Measurements from ENCODE around the gene POU2F1.
A peak's percentile ranks its signal among the peaks of the same experiment; 100 is the strongest.

POU2F1 gene

DNA sequence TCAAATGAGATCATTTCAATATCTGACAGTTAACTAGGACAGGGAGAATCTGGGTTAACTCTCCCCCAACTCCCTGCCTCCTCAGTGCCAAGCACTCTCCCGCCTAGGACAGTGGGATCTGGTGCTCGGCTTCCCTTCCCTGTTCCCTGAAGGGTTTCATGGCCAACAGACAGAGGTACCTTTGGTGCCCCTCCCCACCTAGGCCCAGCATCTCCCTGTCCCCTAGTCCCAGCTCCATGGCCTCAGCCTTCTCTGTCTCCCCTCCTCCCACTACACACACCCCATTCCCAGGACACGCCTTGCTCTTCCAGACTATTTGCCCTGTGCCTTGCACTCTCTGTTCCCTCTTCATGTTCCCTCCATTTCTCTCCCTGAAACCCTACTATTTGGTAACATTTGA lies 220.5 kb downstream of the POU2F1 start:
- Histone ChIP-seq H3K9ac (ENCODE audit: low read length) (no peak overlapping the region), H3K9me2 (replicated peaks; ENCODE audit: insufficient read depth, low read length) (no peaks in the 10 kb centered on the region), H3K27ac (ENCODE audit: low read length) (no peak overlapping the region), H3K4me1 (ENCODE audit: low read length) (peaks cover 3% of the 10 kb centered on the region; the same call in 1 of the 2 replicates), H3K9me3 (replicated peaks; ENCODE audit: insufficient read depth, low read length) (no peaks in the 10 kb centered on the region), H3K4me2 (ENCODE audit: low read depth, low read length) (no peak overlapping the region), H4K20me1 (ENCODE audit: insufficient read depth, low read length) (no peaks in the 10 kb centered on the region), H3K36me3 (replicated peaks; ENCODE audit: insufficient read depth, low read length) (no peaks in the 10 kb centered on the region), H2AFZ (ENCODE audit: low read length) (no peak overlapping the region), H3F3A (ENCODE audit: insufficient read depth, low read length) (no peaks in the 10 kb centered on the region), H3K27me3 (replicated peaks; ENCODE audit: insufficient read depth, low read length) (0 out of 2 replicates have a peak, but pooled peaks cover 3% of the 10 kb centered on the region), H3K4me3 (ENCODE audit: low read length) (no peak overlapping the region), H3K79me2 (ENCODE audit: low read length) (no peaks in the 10 kb centered on the region)
- TF ChIP-seq, protein P1, sequence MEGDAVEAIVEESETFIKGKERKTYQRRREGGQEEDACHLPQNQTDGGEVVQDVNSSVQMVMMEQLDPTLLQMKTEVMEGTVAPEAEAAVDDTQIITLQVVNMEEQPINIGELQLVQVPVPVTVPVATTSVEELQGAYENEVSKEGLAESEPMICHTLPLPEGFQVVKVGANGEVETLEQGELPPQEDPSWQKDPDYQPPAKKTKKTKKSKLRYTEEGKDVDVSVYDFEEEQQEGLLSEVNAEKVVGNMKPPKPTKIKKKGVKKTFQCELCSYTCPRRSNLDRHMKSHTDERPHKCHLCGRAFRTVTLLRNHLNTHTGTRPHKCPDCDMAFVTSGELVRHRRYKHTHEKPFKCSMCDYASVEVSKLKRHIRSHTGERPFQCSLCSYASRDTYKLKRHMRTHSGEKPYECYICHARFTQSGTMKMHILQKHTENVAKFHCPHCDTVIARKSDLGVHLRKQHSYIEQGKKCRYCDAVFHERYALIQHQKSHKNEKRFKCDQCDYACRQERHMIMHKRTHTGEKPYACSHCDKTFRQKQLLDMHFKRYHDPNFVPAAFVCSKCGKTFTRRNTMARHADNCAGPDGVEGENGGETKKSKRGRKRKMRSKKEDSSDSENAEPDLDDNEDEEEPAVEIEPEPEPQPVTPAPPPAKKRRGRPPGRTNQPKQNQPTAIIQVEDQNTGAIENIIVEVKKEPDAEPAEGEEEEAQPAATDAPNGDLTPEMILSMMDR (IDR thresholded peaks at IDR 0.05; ENCODE audit: low read length), result no peak
- TF ChIP-seq EZH2 (optimal IDR thresholded peaks at IDR 0.05; ENCODE audit: low read depth, low read length) (no peak), EZH2phosphoT487 (IDR thresholded peaks at IDR 0.05; ENCODE audit: low read length) (no peak)
- no peak for DNase-seq

DNA sequence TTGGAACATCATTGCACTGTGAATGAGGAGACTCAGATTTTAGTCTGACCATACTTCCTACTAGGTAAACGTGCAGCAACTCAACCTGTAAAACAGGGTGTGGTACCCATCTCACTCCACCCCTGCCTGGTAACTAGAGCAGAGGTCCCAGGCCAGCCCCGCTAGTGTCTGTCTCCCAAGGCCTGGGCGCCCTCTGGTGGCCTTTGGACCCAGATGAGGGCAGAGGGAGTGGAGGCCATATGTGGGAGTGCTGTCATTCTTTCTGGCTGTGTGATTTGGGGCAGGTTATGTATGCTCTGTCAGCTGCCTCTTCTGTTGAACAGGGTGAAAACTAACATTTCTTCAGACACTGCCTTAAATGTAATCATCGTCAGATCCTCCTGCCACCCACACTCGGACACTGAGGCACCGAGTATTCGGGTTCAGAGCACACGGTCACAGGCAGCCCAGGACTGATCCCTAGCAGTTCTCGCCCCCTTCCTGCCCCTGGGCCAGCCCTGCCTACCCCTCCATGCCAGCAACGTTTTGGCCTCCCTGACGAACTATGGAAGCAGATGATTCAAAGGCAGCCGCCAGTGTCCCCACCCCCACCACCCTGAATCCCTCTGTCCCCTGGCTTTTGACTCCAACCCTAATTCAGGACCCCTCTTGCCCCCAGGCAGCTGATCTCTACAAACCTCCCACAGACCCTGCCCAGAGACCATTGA lies 221.6 kb downstream of the POU2F1 start:
- H3K9me2 ChIP-seq (replicated peaks; ENCODE audit: insufficient read depth, low read length), result no peaks in the 10 kb centered on the region
- H3K9me3 ChIP-seq (replicated peaks; ENCODE audit: insufficient read depth, low read length), result no peaks in the 10 kb centered on the region
- no peaks in the 10 kb centered on the region; the same call in 1 of the 2 replicates for H3F3A ChIP-seq (ENCODE audit: insufficient read depth, low read length)
- H3K4me2 ChIP-seq (ENCODE audit: low read depth, low read length), result no peak overlapping the region
- no peak overlapping the region for H3K4me3 ChIP-seq (ENCODE audit: low read length)
- H3K36me3 ChIP-seq (replicated peaks; ENCODE audit: insufficient read depth, low read length), result no peaks in the 10 kb centered on the region
- DNase-seq, result peak; percentile 93
- 0 out of 2 replicates have a peak, but pooled peaks cover 3% of the 10 kb centered on the region for H3K27me3 ChIP-seq (replicated peaks; ENCODE audit: insufficient read depth, low read length)
- no peaks in the 10 kb centered on the region for H3K79me2 ChIP-seq (ENCODE audit: low read length)
- peaks cover 6% of the 10 kb centered on the region for H3K4me1 ChIP-seq (ENCODE audit: low read length)
- H3K9ac ChIP-seq (ENCODE audit: low read length), result no peak overlapping the region
- H3K27ac ChIP-seq (ENCODE audit: low read length), result no peak overlapping the region
- H2AFZ ChIP-seq (ENCODE audit: low read length), result no peak overlapping the region
- no peak for TF ChIP-seq EZH2 (optimal IDR thresholded peaks at IDR 0.05; ENCODE audit: low read depth, low read length)
- TF ChIP-seq, protein P1 (IDR thresholded peaks at IDR 0.05; ENCODE audit: low read length), result peak; percentile 99
- H4K20me1 ChIP-seq (ENCODE audit: insufficient read depth, low read length), result no peaks in the 10 kb centered on the region

- H3K9me2 ChIP-seq (replicated peaks; ENCODE audit: insufficient read depth, low read length), result no peaks in the 10 kb centered on the region
- no peaks in the 10 kb centered on the region for H3K36me3 ChIP-seq (replicated peaks; ENCODE audit: insufficient read depth, low read length)
- no peak overlapping the region for H3K27ac ChIP-seq (ENCODE audit: low read length)
- TF ChIP-seq EZH2phosphoT487 (IDR thresholded peaks at IDR 0.05; ENCODE audit: low read length) (no peak), EZH2 (optimal IDR thresholded peaks at IDR 0.05; ENCODE audit: low read depth, low read length) (no peak)
- TF ChIP-seq, protein P1 (IDR thresholded peaks at IDR 0.05; ENCODE audit: low read length), result no peak
- H3K4me2 ChIP-seq (ENCODE audit: low read depth, low read length), result no peak overlapping the region
- H4K20me1 ChIP-seq (ENCODE audit: insufficient read depth, low read length), result no peaks in the 10 kb centered on the region
- H3K9ac ChIP-seq (ENCODE audit: low read length), result no peak overlapping the region
- H3K27me3 ChIP-seq (replicated peaks; ENCODE audit: insufficient read depth, low read length), result 0 out of 2 replicates have a peak, but pooled peaks cover 3% of the 10 kb centered on the region
- no peaks in the 10 kb centered on the region for H3K79me2 ChIP-seq (ENCODE audit: low read length)
- no peak overlapping the region for H2AFZ ChIP-seq (ENCODE audit: low read length)
- peaks cover 12% of the 10 kb centered on the region for H3K4me1 ChIP-seq (ENCODE audit: low read length)
- H3K4me3 ChIP-seq (ENCODE audit: low read length), result no peak overlapping the region
- H3F3A ChIP-seq (ENCODE audit: insufficient read depth, low read length), result no peaks in the 10 kb centered on the region; the same call in 1 of the 2 replicates
- DNase-seq, result no peak
- no peaks in the 10 kb centered on the region for H3K9me3 ChIP-seq (replicated peaks; ENCODE audit: insufficient read depth, low read length)
Measured at GRCh38 chr1:167442854-167443565, 222.3 kb downstream of the POU2F1 start.
